Body of pancreas (tissue), 4 donors: Measurements from ENCODE around the gene KIAA1328. TPM values are rescaled to one million over a fixed set of nuclear protein-coding genes. Genes with fewer than 3 reads are reported as not detected.

ENCODE experiments used
- ATAC-seq: fragments of 150-250 bp; one replicate; pipeline ENCODE4 v1.9.1; 2016
- DNase-seq, 4 donors: peaks; one replicate each; pipeline ENCODE4 v3.0.0-alpha.2; 2019
- H3K27ac ChIP-seq, 4 donors: fragments of 200-600 bp; sonication (generic); 1 replicate in 3 of 4; 2 replicates in 1 of 4; pipeline versions ENCODE4 v1.5.1 to v1.6.1; 2016 to 2019; ENCODE audit warnings: mild to moderate bottlenecking in 1 of 4, mixed read lengths in 1 of 4, moderate library complexity in 1 of 4
- H3K27me3 ChIP-seq, 2 donors: fragments of 200-600 bp; sonication (generic); one replicate each; pipeline ENCODE4 v1.6.0; 2016; ENCODE audit warnings: mild to moderate bottlenecking in 1 of 2
- H3K36me3 ChIP-seq, 2 donors: fragments of 200-600 bp; sonication (generic); replicated peaks in 1 of 2; 2 replicates each; pipeline ENCODE4 v1.5.1; 2016; ENCODE audit warnings: low read depth in 2 of 2; ENCODE audit not compliant: insufficient read depth in 1 of 2
- H3K4me1 ChIP-seq: fragments of 200-600 bp; sonication (generic); one replicate; pipeline ENCODE4 v1.6.0; 2016
- H3K4me3 ChIP-seq, 2 donors: fragments of 200-600 bp; sonication (generic); 1 replicate in 1 of 2; 2 replicates in 1 of 2; pipeline ENCODE4 v1.5.1; 2016 to 2019
- H3K9me3 ChIP-seq, 3 donors: fragments of 200-600 bp; sonication (generic); 1 replicate in 2 of 3; 2 replicates in 1 of 3; pipeline ENCODE4 v1.5.1; 2016
- POLR2A ChIP-seq, 3 donors: fragments of 450-650 bp; IDR thresholded peaks; one replicate each; pipeline ENCODE4 v1.6.1; 2016; ENCODE audit warnings: antibody characterized with exemption in 3 of 3, mild to moderate bottlenecking in 2 of 3
- WGBS, 2 donors: methylation state at CpG; one replicate each; pipeline ENCODE4 v1.1.5; 2017; 5-methylcytosine and 5-hydroxymethylcytosine counted together
- intact Hi-C: fragments of 100-400 bp; cut with DNase I; formaldehyde crosslinking; loops from one replicate; pipeline ENCODE4 v1.15.1; 2023
- total RNA-seq, 2 donors: library from RNA; depleted of rRNA; stranded (reverse); fragments of >200 nt; gene quantifications; one replicate each; pipeline ENCODE4 v1.1.0, GENCODE V29; 2016
- TF ChIP-seq, protein P1 (sequence below), 7 experiments: fragments of 450-650 bp in 4 of 7; fragments of 200-600 bp in 3 of 7; sonication (generic) in 3 of 7; IDR thresholded peaks; one replicate each; pipeline ENCODE4 v1.5.1; 2016 to 2019; ENCODE audit warnings: antibody characterized with exemption in 7 of 7

KIAA1328 gene
- total RNA-seq, 2 donors from 2014 or later, result 10.9 to 21.8 TPM

DNA sequence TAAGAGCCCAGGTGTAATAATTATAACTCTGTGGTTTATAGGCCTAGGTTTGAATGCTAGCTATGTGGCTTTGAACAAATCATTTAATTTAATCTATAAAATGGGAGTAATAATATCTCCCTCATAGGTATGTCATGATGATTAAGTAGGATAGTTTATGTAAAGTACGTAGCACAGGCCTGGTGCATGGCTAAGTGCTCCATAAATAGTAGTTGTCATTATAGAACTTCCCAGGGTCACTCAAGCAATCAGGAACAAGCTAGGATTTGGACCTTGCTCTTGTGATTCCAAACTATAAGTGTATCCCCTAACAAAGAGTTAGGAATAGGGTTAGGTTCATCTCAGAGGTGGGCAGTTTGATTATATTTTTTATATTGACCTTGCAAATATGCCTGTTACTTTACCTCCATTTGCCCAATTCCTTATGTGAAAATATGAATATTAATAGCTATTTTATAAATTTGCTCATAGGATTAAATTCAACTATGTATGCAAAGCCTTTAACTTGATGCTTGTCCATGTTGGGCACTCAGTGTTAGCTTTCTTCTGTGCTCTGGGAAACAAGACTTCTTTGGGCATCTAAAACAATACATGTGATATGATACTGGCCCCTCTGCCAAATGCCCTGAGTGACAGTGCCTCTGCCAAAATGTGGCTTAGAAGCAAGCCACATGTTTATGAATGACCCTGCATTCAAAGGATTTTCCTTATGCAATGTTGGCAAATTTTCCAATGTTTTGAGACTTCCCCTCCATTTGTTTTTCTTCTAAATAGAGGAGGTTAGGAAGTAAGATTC, 353.6 kb downstream of the KIAA1328 start:
- DNase-seq (no peak), ATAC-seq (no peak)
- no peaks in the 10 kb centered on the region for H3K9me3 ChIP-seq
- intact Hi-C loops, result no loop called here
- H3K4me3 ChIP-seq, result no peak overlapping the region
- no peaks in the 10 kb centered on the region for H3K36me3 ChIP-seq
- no peaks in the 10 kb centered on the region for H3K27me3 ChIP-seq
- no peak overlapping the region for H3K27ac ChIP-seq
- peaks cover 20% of the 10 kb centered on the region for H3K4me1 ChIP-seq
- TF ChIP-seq POLR2A (IDR thresholded peaks at IDR 0.05), result no peak
- 95 to 100% methylated on average over 1 of the region's 1 CpG for WGBS, 2 donors

DNA sequence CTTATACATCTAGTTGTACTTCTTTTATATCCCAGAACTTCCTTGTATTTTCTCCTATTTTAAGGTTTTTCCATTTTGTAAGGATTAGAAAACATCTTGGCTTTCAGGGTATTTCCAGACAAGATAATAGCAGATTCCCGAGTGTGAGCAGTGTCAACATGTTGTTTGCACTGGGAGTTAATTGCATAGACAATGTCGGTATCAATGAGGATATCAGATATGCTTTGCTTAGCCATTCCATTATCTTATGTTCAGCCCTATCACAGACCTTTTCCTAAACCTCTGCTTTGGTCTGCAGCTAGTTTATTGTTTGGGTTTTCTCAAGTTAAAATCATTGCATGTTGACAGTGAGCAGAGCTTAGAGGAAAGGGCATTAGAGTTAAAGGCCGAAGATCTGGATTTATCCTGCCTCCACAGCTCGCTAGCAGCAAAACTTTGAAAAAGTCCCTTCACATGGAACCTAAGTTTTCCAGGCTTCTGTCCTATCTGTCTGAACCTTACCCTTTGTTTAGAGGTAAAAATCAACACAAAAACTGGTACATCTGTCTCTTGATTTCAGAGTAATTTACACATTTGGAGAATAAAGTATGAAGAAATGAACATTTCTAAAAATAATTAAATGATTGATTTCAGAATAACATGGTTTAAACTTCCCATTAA, 355.4 kb downstream of the KIAA1328 start:
- H3K4me3 ChIP-seq, result no peak overlapping the region
- TF ChIP-seq, protein P1, sequence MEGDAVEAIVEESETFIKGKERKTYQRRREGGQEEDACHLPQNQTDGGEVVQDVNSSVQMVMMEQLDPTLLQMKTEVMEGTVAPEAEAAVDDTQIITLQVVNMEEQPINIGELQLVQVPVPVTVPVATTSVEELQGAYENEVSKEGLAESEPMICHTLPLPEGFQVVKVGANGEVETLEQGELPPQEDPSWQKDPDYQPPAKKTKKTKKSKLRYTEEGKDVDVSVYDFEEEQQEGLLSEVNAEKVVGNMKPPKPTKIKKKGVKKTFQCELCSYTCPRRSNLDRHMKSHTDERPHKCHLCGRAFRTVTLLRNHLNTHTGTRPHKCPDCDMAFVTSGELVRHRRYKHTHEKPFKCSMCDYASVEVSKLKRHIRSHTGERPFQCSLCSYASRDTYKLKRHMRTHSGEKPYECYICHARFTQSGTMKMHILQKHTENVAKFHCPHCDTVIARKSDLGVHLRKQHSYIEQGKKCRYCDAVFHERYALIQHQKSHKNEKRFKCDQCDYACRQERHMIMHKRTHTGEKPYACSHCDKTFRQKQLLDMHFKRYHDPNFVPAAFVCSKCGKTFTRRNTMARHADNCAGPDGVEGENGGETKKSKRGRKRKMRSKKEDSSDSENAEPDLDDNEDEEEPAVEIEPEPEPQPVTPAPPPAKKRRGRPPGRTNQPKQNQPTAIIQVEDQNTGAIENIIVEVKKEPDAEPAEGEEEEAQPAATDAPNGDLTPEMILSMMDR (IDR thresholded peaks at IDR 0.05), result no peak
- TF ChIP-seq POLR2A (IDR thresholded peaks at IDR 0.05), result no peak
- WGBS, 2 donors, result 65 to 66% methylated on average over 4 of the region's 4 CpGs

DNA sequence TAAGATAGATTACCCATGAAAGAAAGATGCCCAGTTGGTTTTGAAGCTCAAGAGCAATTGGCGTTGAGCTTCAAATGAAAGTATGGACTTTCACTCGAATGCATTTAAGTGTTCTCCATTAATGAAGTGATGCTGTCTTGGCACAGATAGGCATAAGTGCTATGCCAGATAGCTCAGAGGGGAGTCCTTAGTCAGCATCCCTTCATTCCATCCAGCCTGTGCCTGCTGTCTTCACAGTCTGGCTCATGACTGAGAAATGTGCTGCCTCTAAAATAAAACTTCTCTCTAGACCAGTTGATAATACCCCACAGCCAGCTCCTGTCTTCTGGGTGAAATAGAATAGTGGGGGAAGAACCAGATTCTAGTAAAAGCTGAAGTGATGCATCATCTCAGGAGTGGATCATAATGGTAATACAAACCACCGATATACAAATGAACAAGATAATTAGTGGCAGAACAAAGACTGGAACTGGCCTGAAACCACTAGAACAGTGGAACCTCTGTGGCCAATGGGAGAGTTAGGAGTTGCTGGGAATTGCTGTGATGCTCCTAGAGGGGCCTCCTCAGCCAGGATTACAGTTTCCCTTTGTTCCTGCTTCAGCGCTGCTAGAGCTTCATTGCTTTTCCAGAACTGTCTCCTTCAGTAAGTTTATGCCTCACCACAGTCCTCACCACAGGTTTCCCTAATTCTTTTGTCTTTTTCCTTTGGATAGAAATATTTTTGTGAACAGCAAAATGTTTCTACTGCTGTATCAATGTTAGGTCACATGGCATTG, 359.3 kb downstream of the KIAA1328 start:
- no peak overlapping the region for H3K27ac ChIP-seq
- H3K4me1 ChIP-seq, result no peaks in the 10 kb centered on the region
- no peaks in the 10 kb centered on the region for H3K9me3 ChIP-seq
- intact Hi-C loops, result no loop called here
- no peaks in the 10 kb centered on the region for H3K36me3 ChIP-seq
- WGBS, 2 donors, result 92 to 98% methylated on average over 4 of the region's 4 CpGs
- no peaks in the 10 kb centered on the region for H3K27me3 ChIP-seq
- no peak overlapping the region for H3K4me3 ChIP-seq
- TF ChIP-seq, protein P1 (IDR thresholded peaks at IDR 0.05), result no peak
- no peak for DNase-seq
- ATAC-seq, result no peak

More for the DNA sequence above, 355.4 kb downstream of the KIAA1328 start:
- Histone ChIP-seq H3K36me3 (no peaks in the 10 kb centered on the region), H3K27ac (no peak overlapping the region), H3K4me1 (peaks cover 13% of the 10 kb centered on the region), H3K27me3 (no peaks in the 10 kb centered on the region), H3K9me3 (no peaks in the 10 kb centered on the region)
- intact Hi-C loops, result no loop called here
- ATAC-seq (no peak), DNase-seq (no peak)

DNA sequence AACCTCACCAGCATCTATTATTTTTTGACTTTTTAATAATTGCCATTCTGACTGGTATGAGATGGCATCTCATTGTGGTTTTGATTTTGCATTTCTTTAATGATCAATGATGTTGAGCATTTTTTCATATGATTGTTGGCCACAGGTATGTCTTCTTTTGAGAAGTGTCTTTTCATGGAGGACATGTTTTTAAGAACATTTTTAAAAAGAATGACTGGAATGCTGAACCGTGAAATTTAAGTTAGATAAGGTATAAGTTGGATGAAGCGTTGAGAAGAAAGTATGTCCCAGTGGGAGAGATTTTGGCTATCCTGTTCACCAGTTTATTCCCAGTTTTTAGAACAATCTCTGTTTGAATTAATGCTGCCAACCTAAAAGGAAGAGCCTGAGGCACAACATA, 370.8 kb downstream of the KIAA1328 start:
- Histone ChIP-seq H3K9me3 (peaks cover 0 to 3% (median 0%) of the 10 kb centered on the region in 3 donors), H3K4me3 (no peak overlapping the region), H3K27me3 (no peaks in the 10 kb centered on the region), H3K36me3 (no peaks in the 10 kb centered on the region), H3K4me1 (no peaks in the 10 kb centered on the region), H3K27ac (no peak overlapping the region)
- TF ChIP-seq, protein P1 (IDR thresholded peaks at IDR 0.05), result no peak
- TF ChIP-seq POLR2A (IDR thresholded peaks at IDR 0.05), result no peak
- DNase-seq (no peak), ATAC-seq (no peak)
- intact Hi-C loops, result no loop called here
- 92 to 93% methylated on average over 2 of the region's 2 CpGs for WGBS, 2 donors

DNA sequence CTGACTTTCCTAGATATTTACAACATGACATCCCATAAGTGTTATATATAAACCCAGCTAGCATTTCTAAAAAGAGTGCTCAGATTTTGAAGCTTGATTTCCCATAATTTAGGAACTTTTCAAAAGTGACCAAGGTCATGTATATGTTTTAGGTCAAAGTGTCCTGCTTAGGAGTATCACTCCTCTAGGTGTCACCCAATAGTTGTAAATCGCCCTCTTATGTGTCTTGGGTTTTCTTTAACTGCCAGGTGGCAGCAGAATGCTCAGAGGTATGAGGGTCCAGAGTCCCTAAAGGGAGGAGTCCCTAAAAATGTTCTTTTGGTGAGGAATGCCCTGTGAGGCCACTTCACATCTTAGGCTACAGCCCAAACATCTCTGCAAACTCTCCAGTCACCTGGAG, 378.4 kb downstream of the KIAA1328 start:
- WGBS, 2 donors, result 78 to 83% methylated on average over 1 of the region's 1 CpG
- Histone ChIP-seq H3K4me1 (no peaks in the 10 kb centered on the region), H3K27ac (no peak overlapping the region), H3K27me3 (no peaks in the 10 kb centered on the region), H3K4me3 (no peak overlapping the region), H3K9me3 (no peaks in the 10 kb centered on the region), H3K36me3 (no peaks in the 10 kb centered on the region)
- no peak for TF ChIP-seq POLR2A (IDR thresholded peaks at IDR 0.05)
- TF ChIP-seq, protein P1 (IDR thresholded peaks at IDR 0.05), result no peak
- no peak for DNase-seq
- no peak for ATAC-seq
- intact Hi-C loops, result no loop called here
